Activated naive CD4-positive, alpha-beta T cell treated with Interleukin-2 at 50 U/mL for 16 hours (primary cell): ENCODE data around the gene SMIM20.
"Not testable (repeated sequence)": the region's sequence is repeated elsewhere in the genome, so short reads cannot be mapped to it uniquely, and the experiment has no call there.

Source experiments
- DNase-seq: peaks from one replicate; pipeline ENCODE4 v3.0.0-alpha.2; 2020

Gene SMIM20

DNA sequence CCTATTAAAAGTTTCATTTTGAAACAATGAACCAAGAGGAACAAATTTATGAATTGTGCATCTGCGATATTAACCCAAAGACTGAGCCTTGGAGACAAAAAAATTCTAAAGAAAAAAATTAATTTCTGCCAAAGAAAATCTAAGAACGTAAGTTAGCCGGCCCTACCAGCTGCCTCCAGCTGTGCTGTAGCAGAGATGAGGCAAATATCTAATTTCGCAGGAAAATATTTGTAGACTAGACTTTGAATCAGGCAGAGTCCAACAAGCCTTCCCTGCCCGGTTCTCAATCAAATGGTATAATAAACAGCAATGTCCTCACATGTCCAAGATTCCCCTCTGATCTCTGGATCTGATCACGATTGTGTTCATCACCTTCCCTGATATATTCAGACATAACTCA is 21.2 kb upstream of the SMIM20 start:
- no peak for DNase-seq

DNA sequence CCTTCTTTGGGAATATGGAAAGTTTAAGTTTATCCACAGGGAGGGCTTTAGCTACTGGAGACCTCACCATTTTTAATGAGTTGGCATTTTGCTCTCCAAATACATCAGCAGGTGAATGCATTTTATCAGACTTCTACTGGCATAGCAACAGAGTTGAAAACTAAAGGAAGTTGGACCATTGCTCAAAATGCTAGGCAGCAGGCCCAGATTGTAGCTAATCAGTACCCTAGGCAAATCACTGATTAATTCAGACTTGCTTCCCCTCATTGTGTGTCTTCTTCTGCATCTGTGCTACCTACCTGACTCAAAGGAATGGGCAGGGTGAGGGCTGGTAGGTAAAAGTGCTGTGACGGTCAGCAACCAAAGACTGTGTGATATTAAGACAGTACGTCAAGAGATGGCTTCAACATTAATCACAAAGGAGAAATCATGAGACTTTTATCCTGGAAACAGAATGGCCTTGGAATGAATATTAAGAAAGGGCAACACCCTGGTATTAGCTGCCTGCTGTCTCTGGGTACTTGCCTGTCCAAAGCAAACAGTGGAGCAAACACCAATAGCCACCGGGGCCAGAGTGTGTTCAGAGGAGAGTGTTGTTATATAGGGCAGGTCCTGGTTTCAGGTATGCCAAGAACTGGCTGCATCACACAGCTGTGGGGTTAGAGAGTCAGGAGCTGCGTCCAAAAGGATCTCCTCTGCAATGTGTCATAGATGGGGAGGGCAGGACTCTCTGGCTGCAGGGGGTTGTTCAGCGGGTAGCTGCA is 17.1 kb upstream of the SMIM20 start:
- DNase-seq, result no peak

DNA sequence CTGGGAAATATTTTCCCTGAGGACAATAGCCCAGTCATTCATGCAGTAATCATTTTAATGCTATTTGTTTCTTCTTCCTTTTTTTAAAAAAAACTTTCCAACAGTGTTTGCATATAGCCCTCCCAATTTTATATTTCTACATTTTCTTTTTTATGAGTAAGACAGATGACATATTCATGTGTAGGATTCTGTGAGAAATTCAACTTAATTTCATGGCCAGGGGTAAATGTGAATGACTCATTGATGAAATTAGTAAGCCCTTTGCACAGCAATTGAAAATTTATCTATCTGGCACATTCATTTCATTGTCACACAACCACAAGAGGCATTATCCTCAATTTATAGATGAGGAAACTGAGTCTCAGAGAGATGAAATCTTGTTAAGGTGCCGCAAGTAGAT is 13.7 kb upstream of the SMIM20 start:
- DNase-seq, result no peak

DNA sequence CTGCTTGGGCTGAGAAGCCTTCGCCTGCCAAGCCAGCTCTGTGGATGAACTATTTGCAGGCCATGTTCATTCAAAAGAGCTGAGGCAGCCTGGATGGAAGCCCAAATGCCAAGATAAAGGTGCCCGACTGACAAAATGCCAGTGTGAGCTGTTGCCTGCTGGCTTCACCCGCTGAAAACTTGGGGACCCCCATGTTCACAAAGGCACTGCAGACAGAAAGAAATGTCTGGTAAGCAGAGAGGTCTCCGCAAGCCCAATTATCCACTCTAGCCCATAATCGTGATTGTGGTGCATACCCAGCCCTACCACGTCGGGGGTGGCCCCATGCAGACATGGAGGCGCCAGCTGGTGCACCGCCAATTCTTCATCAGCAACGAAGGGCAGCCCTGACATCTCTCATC is 13.0 kb upstream of the SMIM20 start:
- DNase-seq, result no peak

DNA sequence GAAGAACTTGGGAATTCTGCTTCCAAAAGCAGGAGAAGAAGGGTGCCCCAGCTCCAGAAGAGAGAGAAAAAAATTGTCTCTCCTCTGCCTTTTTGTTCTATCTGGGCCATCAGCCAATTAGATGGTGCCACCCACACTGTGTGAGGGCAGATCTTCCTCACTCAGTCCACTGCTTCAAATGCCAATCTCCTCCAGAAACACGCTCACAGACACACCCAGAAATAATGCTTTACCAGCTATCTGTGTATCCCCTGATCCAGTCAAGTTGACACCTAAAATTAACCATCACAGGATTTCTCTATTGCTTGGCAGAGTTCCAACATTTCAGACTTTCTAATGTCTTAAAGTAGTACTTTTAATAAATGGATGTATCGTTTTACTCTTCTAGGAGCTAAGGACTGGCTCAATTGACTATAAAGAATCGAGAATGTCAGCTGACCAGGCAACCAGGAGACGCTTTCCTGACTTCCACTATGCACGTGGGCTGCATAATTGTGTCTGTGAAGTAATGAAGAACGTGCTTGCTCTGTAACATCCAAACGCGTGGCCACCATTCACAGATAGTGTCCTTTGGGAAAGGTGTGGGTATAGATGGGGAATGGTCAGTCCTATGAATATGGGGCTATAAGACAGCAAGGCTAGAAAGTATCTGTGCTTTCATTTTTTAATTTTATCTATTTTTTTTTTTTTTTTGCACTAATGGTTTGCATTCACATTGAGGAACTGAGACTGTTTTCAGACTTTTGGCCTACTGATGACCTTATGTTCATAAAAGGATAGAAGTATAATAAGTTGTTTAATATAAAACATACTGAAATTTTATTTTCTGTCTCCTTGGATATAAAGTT is 9.9 kb upstream of the SMIM20 start:
- no peak for DNase-seq

DNA sequence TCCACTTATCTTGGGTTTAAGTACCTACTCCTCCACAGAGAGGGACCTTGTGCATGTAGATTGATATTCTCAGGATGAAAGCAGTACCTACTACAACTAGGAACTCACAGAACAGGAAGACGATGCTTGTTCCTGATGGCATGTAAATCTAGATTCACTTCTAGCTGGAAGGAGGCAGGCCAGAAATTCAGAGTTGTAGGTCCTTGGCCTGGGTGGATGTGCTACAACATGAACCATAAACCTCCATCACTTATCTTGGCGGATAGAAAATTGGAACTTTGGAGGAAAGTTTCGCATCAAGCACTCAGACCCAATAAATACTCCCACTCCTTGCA is 9.3 kb upstream of the SMIM20 start:
- no peak for DNase-seq

DNA sequence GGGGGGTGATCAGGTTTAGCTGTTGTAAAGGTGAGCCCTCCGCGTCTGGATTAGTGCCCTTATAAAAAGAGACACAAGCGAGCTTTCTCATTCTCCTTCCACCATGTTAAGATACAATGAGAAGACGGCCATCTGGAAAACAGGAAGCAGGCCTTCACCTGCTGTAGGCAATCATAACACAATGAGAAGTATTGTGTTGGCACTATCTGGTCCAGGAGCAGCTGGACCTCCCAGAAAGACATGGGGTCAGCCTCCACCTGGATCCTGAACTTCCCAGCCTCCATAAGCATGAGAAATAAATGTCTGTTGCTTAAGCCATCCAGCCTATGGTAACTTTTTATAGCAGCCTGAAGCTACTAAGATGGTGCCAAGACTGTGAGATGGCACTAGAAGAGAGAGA is 8.6 kb upstream of the SMIM20 start:
- no peak for DNase-seq

DNA sequence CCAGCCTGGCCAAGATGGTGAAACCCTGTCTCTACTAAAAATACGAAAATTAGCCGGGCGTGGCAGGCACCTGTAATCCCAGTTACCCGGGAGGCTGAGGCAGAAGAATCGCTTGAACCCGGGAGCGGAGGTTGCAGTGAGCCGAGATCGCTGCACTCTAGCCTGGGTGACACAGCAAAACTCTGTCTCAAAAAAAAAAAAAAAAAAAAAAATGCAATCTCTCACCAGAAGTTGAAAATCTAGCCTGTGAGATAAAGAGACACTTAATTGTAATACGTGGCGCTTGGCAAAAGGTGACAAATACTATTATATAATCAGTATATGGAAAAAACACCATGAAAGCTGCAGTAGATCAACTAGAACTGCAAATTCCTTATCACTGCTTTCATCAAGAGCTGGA is 7.9 kb upstream of the SMIM20 start:
- not testable (repeated sequence) for DNase-seq

DNA sequence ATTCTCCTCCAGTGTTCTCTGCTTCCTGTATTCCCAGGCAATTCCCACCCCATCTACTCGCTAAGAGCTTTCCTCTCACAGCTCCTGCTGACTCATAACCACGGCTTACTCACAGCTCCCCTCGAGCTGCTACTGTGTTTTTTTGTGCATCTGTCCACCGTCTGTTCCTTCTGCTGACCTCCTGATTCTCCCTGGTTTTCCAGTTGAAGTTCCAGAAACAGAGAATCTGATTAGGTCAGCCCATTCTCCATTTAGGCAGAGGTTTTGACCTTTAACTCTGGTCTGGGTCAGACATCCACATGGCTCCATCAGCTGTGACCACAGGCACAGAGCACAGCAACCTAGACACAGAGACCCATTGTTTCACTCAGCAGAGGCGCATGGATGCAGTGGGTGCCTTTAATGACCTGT is 5.5 kb upstream of the SMIM20 start:
- no peak for DNase-seq

DNA sequence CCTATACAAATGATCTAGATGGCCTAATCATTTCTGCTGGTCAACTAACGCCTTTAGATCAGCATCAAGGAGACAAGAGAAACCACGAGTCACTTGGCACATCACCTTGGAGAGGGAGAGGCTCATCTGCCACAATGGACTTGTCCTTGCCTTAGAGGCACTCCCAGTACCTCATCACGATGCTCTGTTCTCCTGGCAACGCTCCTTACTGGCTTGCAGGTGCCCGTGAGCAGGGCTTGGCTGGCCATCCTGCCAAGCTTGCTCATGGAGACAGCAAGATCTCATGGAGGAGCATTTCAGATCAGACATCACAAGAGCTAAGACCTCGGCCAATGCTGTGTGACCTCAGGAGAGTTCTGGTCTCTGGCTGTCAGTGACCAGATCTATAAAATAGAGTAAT is 2.7 kb upstream of the SMIM20 start:
- DNase-seq, result no peak

DNA sequence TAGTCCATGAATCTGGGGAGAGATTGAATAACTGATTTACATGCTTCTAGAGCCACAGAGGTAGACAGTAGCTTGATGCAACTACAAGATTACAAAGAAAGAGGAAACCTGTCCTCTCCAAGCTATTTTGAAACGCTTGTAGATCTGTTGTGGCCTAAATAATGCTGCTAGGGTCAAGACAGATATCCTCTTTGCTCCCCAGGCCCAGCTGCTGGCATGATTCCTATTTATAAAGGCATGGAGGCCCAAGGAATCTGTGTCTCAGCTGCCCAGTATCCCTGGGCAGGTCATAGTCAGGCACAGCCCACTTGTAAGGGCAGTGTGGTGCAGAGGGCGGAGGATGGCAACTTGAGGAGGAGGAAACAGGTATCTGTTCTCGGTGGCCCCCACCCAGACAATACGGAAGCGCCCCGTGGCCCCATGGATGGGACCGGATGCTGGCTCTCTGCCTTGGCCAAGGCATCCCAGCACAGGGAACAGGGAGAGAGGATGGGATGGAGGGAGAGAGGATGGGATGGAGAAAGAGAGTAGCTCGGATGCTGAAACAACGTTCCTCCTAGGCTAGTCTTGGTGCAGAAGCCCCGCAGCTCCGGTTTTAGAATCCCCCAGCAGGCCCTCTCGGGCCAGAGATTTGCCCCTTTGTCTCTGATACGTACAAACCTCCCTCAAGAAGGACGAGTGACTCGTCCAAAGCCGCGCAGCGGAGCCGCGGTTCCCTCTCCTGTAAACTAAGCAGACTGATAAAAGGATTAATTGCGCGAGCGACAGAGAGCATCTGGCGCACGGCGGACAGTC is 767 bp upstream of the SMIM20 start:
- peak; percentile 13 for DNase-seq

DNA sequence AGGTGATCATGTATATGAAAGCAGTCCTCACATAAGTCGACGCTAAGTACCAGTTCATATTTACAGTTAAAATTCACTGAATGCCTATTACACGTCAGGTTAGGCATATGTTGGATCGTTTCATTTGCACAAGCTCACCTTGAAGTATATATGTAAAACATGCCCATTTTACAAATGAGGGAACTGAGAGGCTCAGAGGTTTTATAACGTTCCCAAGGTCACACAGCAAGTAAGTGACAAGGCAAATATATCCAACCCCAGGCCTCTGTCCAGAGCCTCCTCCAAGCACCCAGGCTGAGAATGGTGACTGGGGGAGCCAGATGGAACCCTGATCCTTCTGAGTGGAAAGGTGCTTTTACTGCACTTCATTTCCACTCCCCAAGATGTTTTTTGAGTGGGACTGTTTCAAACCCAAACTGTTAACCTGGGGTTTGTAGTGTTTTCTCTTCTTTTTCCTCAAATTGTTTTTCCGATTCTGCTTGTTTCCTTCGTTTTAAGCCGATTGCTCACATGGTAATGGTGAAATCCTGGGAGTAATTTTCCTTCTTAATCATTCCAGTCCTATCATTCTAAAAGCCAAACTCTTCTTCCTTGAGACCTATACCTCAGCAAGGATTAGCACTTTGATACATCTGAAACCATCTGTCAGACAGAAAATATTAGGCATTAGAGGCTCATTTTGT is 791 bp downstream of the SMIM20 start:
- DNase-seq, result no peak

DNA sequence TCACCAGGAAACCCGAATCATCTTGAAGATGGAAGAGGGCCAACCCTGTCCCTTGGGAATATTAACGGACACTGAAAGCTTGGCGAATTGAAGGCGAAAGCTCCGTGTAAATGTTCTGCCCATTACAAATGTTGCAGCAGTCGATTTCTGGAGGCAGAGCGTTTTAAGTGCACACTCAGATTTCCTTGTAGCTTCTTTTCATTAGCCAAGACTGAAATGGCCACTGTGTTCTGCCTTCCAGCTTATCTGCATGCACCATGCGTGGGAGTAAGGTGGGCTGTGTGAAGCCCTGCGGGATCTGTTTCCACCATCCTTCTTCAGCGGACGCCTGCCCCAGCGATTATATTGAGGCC is 1.3 kb downstream of the SMIM20 start:
- no peak for DNase-seq

DNA sequence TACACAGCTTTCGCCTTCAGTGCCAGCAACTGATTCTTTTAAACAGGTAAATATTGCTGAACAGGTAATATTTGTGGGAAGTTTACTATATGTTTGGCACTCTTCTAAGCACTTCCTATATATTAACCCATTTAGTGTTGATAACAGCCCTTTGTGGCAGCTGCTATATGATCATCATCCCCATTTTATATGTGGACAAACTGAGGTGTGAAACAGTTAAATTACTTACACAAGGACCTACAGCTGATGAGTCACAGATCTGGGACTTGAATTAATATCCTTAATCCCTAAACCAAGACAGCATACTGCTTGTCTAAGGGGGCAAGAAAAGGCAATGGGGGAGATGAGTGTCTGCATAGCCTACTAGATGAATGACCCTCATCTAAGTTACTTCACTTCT is 2.9 kb downstream of the SMIM20 start:
- DNase-seq, result no peak

DNA sequence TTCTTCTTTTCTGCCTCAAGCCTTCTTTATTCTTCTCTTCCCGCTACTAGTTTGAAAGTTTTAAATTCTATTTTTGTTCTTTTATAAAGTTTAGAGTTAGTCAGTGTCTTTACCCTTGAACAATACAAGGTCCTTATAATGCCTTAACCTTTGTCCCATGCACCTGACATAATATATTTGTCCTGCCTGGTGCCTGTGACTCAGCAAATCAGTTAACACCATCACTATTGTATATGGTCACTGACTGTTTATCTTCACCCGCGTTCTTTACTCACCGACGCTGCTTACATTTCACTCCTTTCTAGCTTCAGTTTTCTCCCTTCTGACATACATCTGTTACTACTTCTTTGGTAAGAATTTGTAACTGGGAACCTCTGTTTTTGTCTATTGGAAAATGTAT is 5.7 kb downstream of the SMIM20 start:
- no peak for DNase-seq

DNA sequence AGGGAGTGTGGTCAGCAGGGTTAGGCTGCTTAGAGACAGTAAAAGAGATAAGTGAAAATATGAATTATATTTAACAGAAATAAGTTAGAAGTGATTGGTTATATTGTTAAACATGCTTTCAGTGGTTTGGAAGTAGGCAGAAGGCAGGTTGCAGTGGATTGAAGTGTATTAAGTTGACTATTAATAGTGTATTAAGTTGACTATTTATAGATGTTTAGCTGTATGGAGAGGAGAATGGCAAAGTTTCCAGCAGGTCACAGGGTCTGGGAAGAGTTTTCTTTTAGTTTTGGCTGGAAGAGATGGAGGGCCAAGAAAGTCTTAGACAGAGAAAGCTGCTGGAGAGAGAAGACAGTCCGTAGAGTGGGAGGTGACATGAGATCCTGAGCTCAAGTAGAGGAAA is 7.9 kb downstream of the SMIM20 start:
- DNase-seq, result no peak

DNA sequence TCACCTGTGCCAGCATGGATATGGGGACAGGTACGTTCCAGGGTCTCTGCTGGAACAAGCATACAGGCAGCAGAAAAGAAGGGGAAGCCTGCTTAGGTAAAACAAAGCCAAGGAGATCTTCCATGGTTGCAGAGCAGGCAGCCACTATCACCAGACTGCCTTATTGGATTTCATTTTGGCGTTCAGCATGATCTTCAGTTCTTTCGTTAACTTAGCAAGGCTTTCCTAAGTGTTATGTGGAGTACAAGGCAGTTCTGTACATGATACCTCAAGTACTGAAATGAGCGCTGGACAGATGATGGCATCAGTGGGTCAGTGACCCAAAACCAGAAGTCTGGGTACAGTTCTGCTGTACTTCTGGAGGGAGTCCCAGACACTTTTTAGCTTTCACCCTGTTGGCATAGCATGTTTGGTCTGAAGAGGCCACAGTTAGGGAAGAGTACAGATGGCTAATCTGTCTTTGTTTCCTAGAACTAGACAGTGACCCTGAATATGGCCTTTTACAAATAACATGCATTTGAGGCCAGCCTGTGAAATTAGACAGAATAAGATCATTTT is 8.9 kb downstream of the SMIM20 start:
- no peak for DNase-seq

DNA sequence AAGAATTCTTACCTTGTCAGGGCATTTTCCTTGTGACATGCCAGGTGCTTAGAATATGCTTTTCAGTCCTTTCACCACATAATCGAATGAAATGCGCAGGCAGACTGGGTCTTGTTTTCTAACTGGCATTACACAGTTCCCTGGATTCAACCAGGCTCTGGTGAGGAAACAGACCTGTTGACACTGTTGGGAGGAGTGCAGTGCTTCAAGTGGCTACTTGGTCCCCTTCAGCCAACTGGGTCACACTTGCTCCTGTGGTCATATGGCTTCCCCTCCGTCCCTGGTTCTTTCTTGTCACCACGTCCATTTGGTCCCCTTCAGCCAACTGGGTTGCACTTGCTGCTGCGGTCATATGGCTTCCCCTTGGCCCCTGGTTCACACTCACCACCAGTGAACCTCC is 9.7 kb downstream of the SMIM20 start:
- no peak for DNase-seq

DNA sequence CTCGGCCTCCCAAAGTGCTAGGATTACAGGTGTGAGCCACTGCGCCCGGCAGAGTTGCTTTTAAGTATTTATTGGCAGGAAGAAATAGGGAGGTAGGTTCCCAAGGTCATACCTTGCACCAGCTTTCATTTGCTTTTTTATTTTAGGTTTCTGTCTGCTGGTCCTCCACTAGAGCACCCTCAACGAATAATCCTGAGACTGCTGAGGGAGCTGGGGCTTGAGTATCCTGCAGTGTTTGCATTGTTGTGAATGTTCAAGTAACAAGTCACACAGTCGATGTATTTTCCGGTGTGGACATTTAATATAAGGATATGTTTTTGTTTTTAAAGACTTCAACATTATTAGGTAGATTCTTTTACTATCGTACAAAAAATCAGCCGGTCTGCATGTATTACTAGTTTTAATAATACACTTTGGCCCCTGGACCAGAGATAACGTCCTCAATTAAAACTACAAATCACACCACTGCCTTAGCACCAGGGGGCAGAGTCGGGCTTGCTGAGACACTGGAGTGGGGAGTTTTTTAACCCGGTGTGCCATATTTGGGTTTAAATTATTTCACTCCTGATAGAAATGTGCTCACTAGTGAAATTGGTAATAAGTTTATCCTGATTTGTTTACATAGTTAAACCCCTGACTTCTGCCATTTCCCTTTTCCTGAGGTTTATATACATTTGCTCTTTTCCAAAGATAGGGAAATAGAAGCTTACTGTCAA is 11.6 kb downstream of the SMIM20 start:
- peak; percentile 40 for DNase-seq

DNA sequence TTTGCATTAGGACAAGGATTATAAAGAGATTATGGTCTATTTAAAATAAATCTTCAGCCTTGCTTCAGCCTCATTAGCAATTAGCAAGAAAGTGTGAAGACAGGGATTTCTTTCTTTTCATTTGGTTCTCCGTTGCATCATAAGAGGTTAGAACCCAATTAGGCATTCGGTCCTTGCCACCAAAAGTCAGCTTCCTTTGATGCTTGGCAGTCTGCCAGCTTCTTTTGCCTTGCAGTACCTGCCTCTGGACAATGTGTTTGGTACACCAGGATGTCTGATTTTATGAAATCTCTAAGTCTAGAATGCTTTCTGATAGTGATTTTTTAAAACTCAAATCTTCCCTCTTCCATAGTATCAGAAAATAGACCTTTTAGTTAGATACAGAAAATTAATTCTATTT is 12.4 kb downstream of the SMIM20 start:
- no peak for DNase-seq

DNA sequence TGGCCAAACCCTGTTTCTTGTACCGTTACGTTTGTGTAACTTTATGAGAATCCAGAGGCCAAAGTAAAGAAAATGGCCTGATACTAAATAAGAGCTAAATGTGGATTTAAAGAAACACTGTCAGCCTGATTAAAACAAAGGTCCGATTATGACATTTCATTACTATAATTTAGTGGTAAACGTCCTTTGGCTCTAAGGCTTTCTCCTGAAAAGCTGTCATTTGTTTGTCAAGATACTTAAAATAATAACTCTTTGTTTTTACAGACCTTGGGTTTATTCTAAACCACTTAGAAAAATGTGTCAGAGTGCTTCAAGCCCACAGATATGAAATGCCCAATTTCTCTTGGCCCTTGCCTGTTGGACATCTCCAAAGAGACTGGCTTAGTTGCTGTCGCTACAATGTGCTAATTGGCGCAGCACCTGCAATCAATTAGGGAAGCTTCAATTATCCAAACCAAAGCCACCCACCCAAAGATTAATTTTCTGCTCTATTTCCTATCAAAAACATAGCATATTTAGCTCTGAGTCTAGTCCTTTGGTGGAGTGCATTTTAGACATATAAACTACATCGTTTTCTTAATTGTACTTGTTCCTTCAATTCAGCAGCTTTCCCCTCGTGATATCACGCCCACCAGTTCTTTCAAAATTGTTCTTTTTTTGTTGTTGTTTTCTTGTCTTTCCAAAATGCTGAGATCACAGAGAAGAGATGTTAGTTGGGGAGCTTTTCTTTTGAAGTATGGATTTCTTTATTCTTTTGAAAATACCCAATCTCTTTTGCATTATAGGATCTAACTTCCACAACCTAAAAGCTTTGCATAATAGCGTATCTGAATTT is 13.6 kb downstream of the SMIM20 start:
- DNase-seq, result no peak
